GM12878 (cell line): ENCODE results near the gene PCNX1. TPM values are rescaled to one million over a fixed set of nuclear protein-coding genes. Genes with fewer than 3 reads are reported as not detected.

Experiments used
- FOXM1 ChIP-seq: IDR thresholded peaks from 2 replicates; pipeline ENCODE4 v1.6.1; 2012; ENCODE audit warnings: low read depth, mild to moderate bottlenecking, inconsistent platforms, low read length, moderate library complexity
- MTA3 ChIP-seq: IDR thresholded peaks from 2 replicates; pipeline ENCODE4 v1.6.1; 2012; ENCODE audit warnings: low read length, inconsistent platforms, borderline replicate concordance
- NR2C1 ChIP-seq: fragments of 450-650 bp; IDR thresholded peaks from 2 replicates; pipeline ENCODE4 v1.6.1; 2017; ENCODE audit warnings: antibody characterized with exemption, mild to moderate bottlenecking, moderate library complexity
- RAD21 ChIP-seq: IDR thresholded peaks from 2 replicates; pipeline ENCODE4 v1.6.1; 2011; ENCODE audit warnings: mild to moderate bottlenecking, low read depth, low read length, moderate library complexity; ENCODE audit not compliant: insufficient read depth
- RUNX3 ChIP-seq: IDR thresholded peaks from 2 replicates; pipeline ENCODE4 v1.6.1; 2012; ENCODE audit warnings: low read length, inconsistent platforms
- SIN3A ChIP-seq: IDR thresholded peaks from 2 replicates; pipeline ENCODE4 v1.6.1; 2012; ENCODE audit warnings: low read depth, low read length, improper control_type of control experiment
- SKIL ChIP-seq: fragments of 450-650 bp; IDR thresholded peaks from 2 replicates; pipeline ENCODE4 v1.6.1; 2017; ENCODE audit warnings: mild to moderate bottlenecking, low read depth, inconsistent platforms; ENCODE audit not compliant: poor library complexity, severe bottlenecking
- SMAD5 ChIP-seq: IDR thresholded peaks from 2 replicates; pipeline ENCODE4 v1.6.1; 2016; ENCODE audit warnings: antibody characterized with exemption, low read depth
- SMARCA5 ChIP-seq: fragments of 450-650 bp; IDR thresholded peaks from 2 replicates; pipeline ENCODE4 v1.6.1; 2017; ENCODE audit warnings: mild to moderate bottlenecking
- SMC3 ChIP-seq: IDR thresholded peaks from 2 replicates; pipeline ENCODE4 v1.6.1; 2011; ENCODE audit warnings: low read length, improper control_type of control experiment, borderline replicate concordance
- TCF3 ChIP-seq: IDR thresholded peaks from 2 replicates; pipeline ENCODE4 v1.6.1; 2012; ENCODE audit warnings: low read depth, mild to moderate bottlenecking, low read length, borderline replicate concordance; ENCODE audit not compliant: insufficient read depth
- YBX1 ChIP-seq: fragments of 450-650 bp; IDR thresholded peaks from 2 replicates; pipeline ENCODE4 v1.6.1; 2016; ENCODE audit warnings: antibody characterized with exemption
- polyA plus RNA-seq, 11 experiments: library from polyadenylated mRNA; depleted of rRNA in 4 of 11; unstranded in 6 of 11; stranded (reverse) in 5 of 11; fragments of >200 nt; fragmentation: Nextera tagmentation in 4 of 11; fragmentation: Illumina TruSeq in 1 of 11; extraction: Ambion mirVana in 4 of 11; extraction: Trizol in 1 of 11; gene quantifications; 1 replicate in 1 of 11; 2 replicates in 10 of 11; pipeline versions ENCODE4 v1.2.1 to v1.2.3, GENCODE V29; 2011 to 2016; ENCODE audit warnings: inconsistent platforms in 2 of 11, missing spikeins in 2 of 11, low read depth in 1 of 11
- total RNA-seq, 4 experiments: library from RNA; depleted of rRNA in 3 of 4; stranded (reverse); fragments of >200 nt in 3 of 4; fragmentation: Illumina TruSeq in 1 of 4; extraction: Trizol in 1 of 4; gene quantifications; 2 replicates each; pipeline versions ENCODE4 v1.2.1 to v1.2.3, GENCODE V29; 2013 to 2021
- TF ChIP-seq, protein P1 (sequence below): fragments of 450-650 bp; IDR thresholded peaks from 2 replicates; pipeline ENCODE4 v1.6.1; 2016; ENCODE audit warnings: mild to moderate bottlenecking, moderate library complexity, borderline replicate concordance
- TF ChIP-seq, protein P2 (sequence below), 3 experiments: IDR thresholded peaks in 2 of 3; conservative IDR thresholded peaks in 1 of 3; 2 replicates each; pipeline ENCODE4 v1.5.1; 2011; ENCODE audit warnings: low read depth in 3 of 3, low read length in 3 of 3, mild to moderate bottlenecking in 3 of 3, control low read depth in 2 of 3, moderate library complexity in 2 of 3, inconsistent platforms in 1 of 3, mixed read lengths in 1 of 3; ENCODE audit not compliant: control insufficient read depth in 2 of 3, insufficient read depth in 1 of 3; ENCODE audit errors: extremely low read depth in 1 of 3
- TF ChIP-seq, protein P3 (sequence below): fragments of 450-650 bp; IDR thresholded peaks from 2 replicates; pipeline ENCODE4 v1.6.1; 2018; ENCODE audit warnings: borderline replicate concordance, mild to moderate bottlenecking; ENCODE audit not compliant: partially characterized antibody

Gene PCNX1
- total and polyA plus RNA-seq, 10 of the 15 experiments (the other 5 are each of a cell fraction or from before 2014, with no cell fraction given), result 4.6 to 53.9 (median 20.5) TPM

GRCh38 chr14:70972107-70972976 is 65.1 kb downstream of the PCNX1 start (continued):
- TF ChIP-seq, protein P1, sequence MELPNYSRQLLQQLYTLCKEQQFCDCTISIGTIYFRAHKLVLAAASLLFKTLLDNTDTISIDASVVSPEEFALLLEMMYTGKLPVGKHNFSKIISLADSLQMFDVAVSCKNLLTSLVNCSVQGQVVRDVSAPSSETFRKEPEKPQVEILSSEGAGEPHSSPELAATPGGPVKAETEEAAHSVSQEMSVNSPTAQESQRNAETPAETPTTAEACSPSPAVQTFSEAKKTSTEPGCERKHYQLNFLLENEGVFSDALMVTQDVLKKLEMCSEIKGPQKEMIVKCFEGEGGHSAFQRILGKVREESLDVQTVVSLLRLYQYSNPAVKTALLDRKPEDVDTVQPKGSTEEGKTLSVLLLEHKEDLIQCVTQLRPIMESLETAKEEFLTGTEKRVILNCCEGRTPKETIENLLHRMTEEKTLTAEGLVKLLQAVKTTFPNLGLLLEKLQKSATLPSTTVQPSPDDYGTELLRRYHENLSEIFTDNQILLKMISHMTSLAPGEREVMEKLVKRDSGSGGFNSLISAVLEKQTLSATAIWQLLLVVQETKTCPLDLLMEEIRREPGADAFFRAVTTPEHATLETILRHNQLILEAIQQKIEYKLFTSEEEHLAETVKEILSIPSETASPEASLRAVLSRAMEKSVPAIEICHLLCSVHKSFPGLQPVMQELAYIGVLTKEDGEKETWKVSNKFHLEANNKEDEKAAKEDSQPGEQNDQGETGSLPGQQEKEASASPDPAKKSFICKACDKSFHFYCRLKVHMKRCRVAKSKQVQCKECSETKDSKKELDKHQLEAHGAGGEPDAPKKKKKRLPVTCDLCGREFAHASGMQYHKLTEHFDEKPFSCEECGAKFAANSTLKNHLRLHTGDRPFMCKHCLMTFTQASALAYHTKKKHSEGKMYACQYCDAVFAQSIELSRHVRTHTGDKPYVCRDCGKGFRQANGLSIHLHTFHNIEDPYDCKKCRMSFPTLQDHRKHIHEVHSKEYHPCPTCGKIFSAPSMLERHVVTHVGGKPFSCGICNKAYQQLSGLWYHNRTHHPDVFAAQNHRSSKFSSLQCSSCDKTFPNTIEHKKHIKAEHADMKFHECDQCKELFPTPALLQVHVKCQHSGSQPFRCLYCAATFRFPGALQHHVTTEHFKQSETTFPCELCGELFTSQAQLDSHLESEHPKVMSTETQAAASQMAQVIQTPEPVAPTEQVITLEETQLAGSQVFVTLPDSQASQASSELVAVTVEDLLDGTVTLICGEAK, result no peak
- TF ChIP-seq SMC3 (peak; percentile 76), RUNX3 (peak; percentile 7; the same call in 1 of the 2 replicates), SKIL (peak; percentile 17), RAD21 (peak; percentile 92), MTA3 (no peak), TCF3 (no peak), SMARCA5 (0 out of 2 replicates have a peak, but pooled peaks have one; percentile 67), SMAD5 (no peak), FOXM1 (0 out of 2 replicates have a peak, but pooled peaks have one; percentile 16), SIN3A (no peak), NR2C1 (no peak), YBX1 (no peak)
- TF ChIP-seq, protein P2, sequence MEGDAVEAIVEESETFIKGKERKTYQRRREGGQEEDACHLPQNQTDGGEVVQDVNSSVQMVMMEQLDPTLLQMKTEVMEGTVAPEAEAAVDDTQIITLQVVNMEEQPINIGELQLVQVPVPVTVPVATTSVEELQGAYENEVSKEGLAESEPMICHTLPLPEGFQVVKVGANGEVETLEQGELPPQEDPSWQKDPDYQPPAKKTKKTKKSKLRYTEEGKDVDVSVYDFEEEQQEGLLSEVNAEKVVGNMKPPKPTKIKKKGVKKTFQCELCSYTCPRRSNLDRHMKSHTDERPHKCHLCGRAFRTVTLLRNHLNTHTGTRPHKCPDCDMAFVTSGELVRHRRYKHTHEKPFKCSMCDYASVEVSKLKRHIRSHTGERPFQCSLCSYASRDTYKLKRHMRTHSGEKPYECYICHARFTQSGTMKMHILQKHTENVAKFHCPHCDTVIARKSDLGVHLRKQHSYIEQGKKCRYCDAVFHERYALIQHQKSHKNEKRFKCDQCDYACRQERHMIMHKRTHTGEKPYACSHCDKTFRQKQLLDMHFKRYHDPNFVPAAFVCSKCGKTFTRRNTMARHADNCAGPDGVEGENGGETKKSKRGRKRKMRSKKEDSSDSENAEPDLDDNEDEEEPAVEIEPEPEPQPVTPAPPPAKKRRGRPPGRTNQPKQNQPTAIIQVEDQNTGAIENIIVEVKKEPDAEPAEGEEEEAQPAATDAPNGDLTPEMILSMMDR (IDR thresholded peaks at IDR 0.05 in 2 of 3, conservative IDR thresholded peaks at IDR 0.05 in 1 of 3; ENCODE audit: control insufficient read depth in 2 of 3, extremely low read depth in 1 of 3, insufficient read depth in 1 of 3, low read depth in 3 of 3, low read length in 3 of 3), result peak; percentile 79 to 91 (median 83)
- TF ChIP-seq, protein P3, sequence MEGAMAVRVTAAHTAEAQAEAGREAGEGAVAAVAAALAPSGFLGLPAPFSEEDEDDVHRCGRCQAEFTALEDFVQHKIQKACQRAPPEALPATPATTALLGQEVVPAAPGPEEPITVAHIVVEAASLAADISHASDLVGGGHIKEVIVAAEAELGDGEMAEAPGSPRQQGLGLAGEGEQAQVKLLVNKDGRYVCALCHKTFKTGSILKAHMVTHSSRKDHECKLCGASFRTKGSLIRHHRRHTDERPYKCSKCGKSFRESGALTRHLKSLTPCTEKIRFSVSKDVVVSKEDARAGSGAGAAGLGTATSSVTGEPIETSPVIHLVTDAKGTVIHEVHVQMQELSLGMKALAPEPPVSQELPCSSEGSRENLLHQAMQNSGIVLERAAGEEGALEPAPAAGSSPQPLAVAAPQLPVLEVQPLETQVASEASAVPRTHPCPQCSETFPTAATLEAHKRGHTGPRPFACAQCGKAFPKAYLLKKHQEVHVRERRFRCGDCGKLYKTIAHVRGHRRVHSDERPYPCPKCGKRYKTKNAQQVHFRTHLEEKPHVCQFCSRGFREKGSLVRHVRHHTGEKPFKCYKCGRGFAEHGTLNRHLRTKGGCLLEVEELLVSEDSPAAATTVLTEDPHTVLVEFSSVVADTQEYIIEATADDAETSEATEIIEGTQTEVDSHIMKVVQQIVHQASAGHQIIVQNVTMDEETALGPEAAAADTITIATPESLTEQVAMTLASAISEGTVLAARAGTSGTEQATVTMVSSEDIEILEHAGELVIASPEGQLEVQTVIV, result no peak
